HCT116 (cell line): ENCODE results near the gene TP53TG5. TPM values are rescaled to one million over a fixed set of nuclear protein-coding genes. Genes with fewer than 3 reads are reported as not detected.

Source experiments
- ATAC-seq: fragments of 200-7000 bp; cut with Tn5 transposase; 2 replicates; pipeline ENCODE4 v1.9.1; 2020; ENCODE audit warnings: mild to moderate bottlenecking, moderate library complexity
- BruUV-seq: library from RNA; stranded (reverse); fragments of 400-500 nt; replicated peaks from 2 replicates; lab custom pipeline; 2021; lab: Mats Ljungman, UMichigan
- CTCF ChIA-PET: fragments of 300-600 bp; sonication (Branson Sonifier 250); formaldehyde crosslinking; loops from one replicate; lab custom pipeline; 2021; ENCODE audit warnings: antibody characterized with exemption; lab: Charles Lee
- POLR2A ChIA-PET: fragments of 300-600, 350-600 bp; sonication (Branson Sonifier 250); formaldehyde crosslinking; loops from one replicate; lab custom pipeline; 2021; ENCODE audit warnings: antibody characterized with exemption; lab: Charles Lee
- RAD21 ChIA-PET, 2 experiments: fragments of 300-600 bp; sonication (Branson Sonifier 250); formaldehyde crosslinking; loops; one replicate each; lab custom pipeline; 2023; ENCODE audit warnings: low total read pairs in 2 of 2; ENCODE audit not compliant: uncharacterized antibody in 2 of 2, unreplicated experiment in 2 of 2, low non-redundant PET in 1 of 2; lab: Charles Lee
- DNase-seq: peaks from one replicate; pipeline ENCODE4 v3.0.0-alpha.2; 2010; ENCODE audit warnings: low read depth, low spot score
- H2AFZ ChIP-seq: fragments of 200-600 bp; shearing (Covaris generic), sonication (generic); 2 replicates; pipeline ENCODE4 v1.6.1; 2017; ENCODE audit warnings: low read depth, mixed run types, mixed read lengths, antibody characterized with exemption, low read length; ENCODE audit not compliant: poor library complexity, severe bottlenecking
- H3K27ac ChIP-seq: 2 replicates; pipeline ENCODE4 v1.5.1; 2012; ENCODE audit warnings: low read depth, low read length
- H3K27me3 ChIP-seq: fragments of 200-600 bp; sonication (generic); 2 replicates; pipeline ENCODE4 v1.6.1; 2016; ENCODE audit warnings: mixed run types, low read length, mixed read lengths; ENCODE audit not compliant: insufficient read depth
- H3K36me3 ChIP-seq, 2 experiments: fragments of 200-500 bp in 1 of 2; fragments of 200-600 bp in 1 of 2; sonication (Bioruptor generic) in 1 of 2; sonication (generic) in 1 of 2; 2 replicates each; pipeline versions ENCODE4 v1.5.1 to v1.6.1; 2014 to 2016; ENCODE audit warnings: low read length in 2 of 2, inconsistent platforms in 1 of 2, mixed read lengths in 1 of 2, mixed run types in 1 of 2; ENCODE audit not compliant: insufficient read depth in 2 of 2, control insufficient read depth in 1 of 2
- H3K4me1 ChIP-seq, 2 experiments: fragments of 200-600 bp in 1 of 2; sonication (generic) in 1 of 2; 2 replicates each; pipeline versions ENCODE4 v1.5.1 to v1.6.1; 2012 to 2017; ENCODE audit warnings: low read length in 2 of 2, inconsistent platforms in 1 of 2, mild to moderate bottlenecking in 1 of 2, mixed read lengths in 1 of 2, mixed run types in 1 of 2, moderate library complexity in 1 of 2; ENCODE audit not compliant: insufficient read depth in 2 of 2, control insufficient read depth in 1 of 2
- H3K4me2 ChIP-seq: fragments of 200-600 bp; sonication (generic); 2 replicates; pipeline ENCODE4 v1.6.1; 2017; ENCODE audit warnings: mixed run types, low read length, mixed read lengths
- H3K4me3 ChIP-seq, 2 experiments: fragments of 200-600 bp in 1 of 2; sonication (generic) in 1 of 2; replicated peaks in 1 of 2; 2 replicates each; pipeline ENCODE4 v1.5.1; 2011 to 2016; ENCODE audit warnings: low read length in 2 of 2, control low read depth in 1 of 2, low read depth in 1 of 2, mild to moderate bottlenecking in 1 of 2, mixed read lengths in 1 of 2, mixed run types in 1 of 2
- H3K79me2 ChIP-seq: fragments of 200-600 bp; sonication (generic); 2 replicates; pipeline ENCODE4 v1.6.1; 2017; ENCODE audit warnings: mild to moderate bottlenecking, mixed run types, low read length, moderate library complexity, mixed read lengths; ENCODE audit not compliant: insufficient read depth
- H3K9ac ChIP-seq: fragments of 200-600 bp; sonication (generic); 2 replicates; pipeline ENCODE4 v1.6.1; 2016; ENCODE audit warnings: low read length, mixed read lengths
- H3K9me2 ChIP-seq: fragments of 200-600 bp; sonication (generic), shearing (Covaris generic); 2 replicates; pipeline ENCODE4 v1.6.1; 2017; ENCODE audit warnings: mixed run types, mild to moderate bottlenecking, moderate library complexity; ENCODE audit not compliant: insufficient read depth
- H3K9me3 ChIP-seq, 2 experiments: fragments of 200-500 bp in 1 of 2; fragments of 200-600 bp in 1 of 2; sonication (Bioruptor generic) in 1 of 2; sonication (generic) in 1 of 2; 2 replicates each; pipeline ENCODE4 v1.6.1; 2014 to 2017; ENCODE audit warnings: low read length in 2 of 2, mixed read lengths in 2 of 2, inconsistent platforms in 1 of 2, low read depth in 1 of 2, mild to moderate bottlenecking in 1 of 2, mixed run types in 1 of 2, moderate library complexity in 1 of 2; ENCODE audit not compliant: control insufficient read depth in 1 of 2, insufficient read depth in 1 of 2
- H4K20me1 ChIP-seq: fragments of 200-600 bp; sonication (generic), shearing (Covaris generic); 2 replicates; pipeline ENCODE4 v1.6.1; 2017; ENCODE audit warnings: mixed run types, mild to moderate bottlenecking, moderate library complexity; ENCODE audit not compliant: insufficient read depth
- ATF3 ChIP-seq: IDR thresholded peaks from 2 replicates; pipeline ENCODE4 v1.6.1; 2012
- CBX3 ChIP-seq: IDR thresholded peaks from 2 replicates; pipeline ENCODE4 v1.6.1; 2012; ENCODE audit warnings: low read depth
- CEBPB ChIP-seq: IDR thresholded peaks from 2 replicates; pipeline ENCODE4 v1.6.1; 2012; ENCODE audit warnings: low read depth
- CTCF ChIP-seq, 3 experiments: fragments of 200-600 bp in 1 of 3; sonication (generic) in 1 of 3; IDR thresholded peaks in 2 of 3; conservative IDR thresholded peaks in 1 of 3; 2 replicates each; pipeline ENCODE4 v1.5.1; 2012 to 2017; ENCODE audit warnings: low read depth in 2 of 3, low read length in 2 of 3, antibody characterized with exemption in 1 of 3, borderline replicate concordance in 1 of 3, control low read depth in 1 of 3, mild to moderate bottlenecking in 1 of 3, mixed read lengths in 1 of 3, mixed run types in 1 of 3, moderate library complexity in 1 of 3; ENCODE audit not compliant: insufficient read depth in 1 of 3
- ELF1 ChIP-seq: IDR thresholded peaks from 2 replicates; pipeline ENCODE4 v1.6.1; 2012; ENCODE audit warnings: low read depth, borderline replicate concordance
- EZH2 ChIP-seq: fragments of 200-600 bp; sonication (generic); IDR thresholded peaks from 2 replicates; pipeline ENCODE4 v1.6.1; 2017; ENCODE audit warnings: antibody characterized with exemption, mixed run types
- EZH2phosphoT487 ChIP-seq: fragments of 200-600 bp; IDR thresholded peaks from 2 replicates; pipeline ENCODE4 v1.6.1; 2018; ENCODE audit warnings: antibody characterized with exemption, borderline replicate concordance
- FOSL1 ChIP-seq: IDR thresholded peaks from 2 replicates; pipeline ENCODE4 v1.6.1; 2012; ENCODE audit warnings: low read depth
- JUND ChIP-seq: IDR thresholded peaks from 2 replicates; pipeline ENCODE4 v1.6.1; 2012
- MAX ChIP-seq: IDR thresholded peaks from 2 replicates; pipeline ENCODE4 v1.6.1; 2012
- POLR2AphosphoS5 ChIP-seq: IDR thresholded peaks from 2 replicates; pipeline ENCODE4 v1.6.1; 2011; ENCODE audit warnings: mild to moderate bottlenecking, low read depth, low read length, moderate library complexity
- SIN3A ChIP-seq: IDR thresholded peaks from 2 replicates; pipeline ENCODE4 v1.6.1; 2012; ENCODE audit warnings: low read depth
- SRF ChIP-seq: IDR thresholded peaks from 2 replicates; pipeline ENCODE4 v1.6.1; 2012; ENCODE audit warnings: low read depth
- TCF7L2 ChIP-seq: IDR thresholded peaks from 2 replicates; pipeline ENCODE4 v1.7.0; 2011; ENCODE audit warnings: borderline replicate concordance, inconsistent platforms; ENCODE audit not compliant: insufficient read depth, insufficient read length; ENCODE audit errors: extremely low read depth
- ZBTB33 ChIP-seq: IDR thresholded peaks from 2 replicates; pipeline ENCODE4 v1.6.1; 2011; ENCODE audit warnings: mild to moderate bottlenecking, low read length, moderate library complexity; ENCODE audit not compliant: insufficient replicate concordance; ENCODE audit errors: extremely low read depth
- ZFX ChIP-seq: fragments of 450-650 bp; IDR thresholded peaks from 2 replicates; pipeline ENCODE4 v1.6.1; 2017
- intact Hi-C: fragments of 100-400 bp; cut with micrococcal nuclease; formaldehyde crosslinking; loops from 2 replicates; pipeline ENCODE4 v1.10.0; 2022
- total RNA-seq: library from RNA; stranded (reverse); gene quantifications from one replicate; pipeline ENCODE4 v1.2.1, GENCODE V29; 2021; ENCODE audit not compliant: unreplicated experiment

TP53TG5 gene
- total RNA-seq, 1 experiment from 2014 or later = 0.76 TPM

GRCh38 chr20:45343532-45344167, 34.5 kb downstream of the TP53TG5 start:
- no peaks in the 10 kb centered on the region for H3K27me3 ChIP-seq
- RAD21 ChIA-PET = no interaction called here
- no peak for ATAC-seq
- BruUV-seq = TSS peak; percentile 2
- no peaks in the 10 kb centered on the region for H3K9me2 ChIP-seq
- no peaks in the 10 kb centered on the region for H4K20me1 ChIP-seq
- H2AFZ ChIP-seq = no peak overlapping the region
- DNase-seq = no peak
- POLR2A ChIA-PET = interaction anchor here (0.9 to 1.7 kb wide), 14 partner anchors 9 to 436 kb away, joined by 3 to 14 read pairs (median 4); partner anchors contain the start of gene SYS1
- CTCF ChIA-PET = interaction anchor here (0.9 to 1.3 kb wide), 5 partner anchors 19 to 94 kb away, joined by 3 to 5 read pairs (median 4); partner anchors contain the start of gene SYS1
- peaks cover 88 to 94% of the 10 kb centered on the region in 2 experiments for H3K4me1 ChIP-seq
- H3K9ac ChIP-seq = peak overlapping the region; percentile 80
- H3K4me3 ChIP-seq = peak overlapping the region; percentile 82 to 84
- peaks cover 95% of the 10 kb centered on the region for H3K79me2 ChIP-seq
- intact Hi-C loops = no loop called here
- TF ChIP-seq SRF (no peak), JUND (no peak), TCF7L2 (no peak), EZH2 (no peak), CEBPB (no peak), FOSL1 (no peak), ZBTB33 (no peak), CBX3 (no peak), ELF1 (no peak), CTCF (IDR thresholded peaks at IDR 0.05 in 2 of 3, conservative IDR thresholded peaks at IDR 0.05 in 1 of 3; ENCODE audit: borderline replicate concordance in 1 of 3, insufficient read depth in 1 of 3, low read depth in 2 of 3, low read length in 2 of 3) (no peak), EZH2phosphoT487 (no peak), POLR2AphosphoS5 (no peak), ZFX (no peak), SIN3A (no peak), ATF3 (no peak), MAX (no peak)
- H3K27ac ChIP-seq = peak overlapping the region; percentile 82
- peaks cover 0 to 13% of the 10 kb centered on the region in 2 experiments; a peak in 1 of 4 replicates for H3K36me3 ChIP-seq
- H3K9me3 ChIP-seq = no peaks in the 10 kb centered on the region
- peak overlapping the region; percentile 91 for H3K4me2 ChIP-seq
